HG02943 (cell line): ENCODE measurements around the gene NSD2.
"Not testable (repeated sequence)": the region's sequence is repeated elsewhere in the genome, so short reads cannot be mapped to it uniquely, and the experiment has no call there.

ENCODE experiments used
- ATAC-seq: cut with Tn5 transposase; IDR thresholded peaks from one replicate; pipeline ENCODE4 v1.9.1; 2021; ENCODE audit warnings: mild to moderate bottlenecking, low read depth, moderate library complexity; ENCODE audit not compliant: unreplicated experiment

NSD2 gene

DNA sequence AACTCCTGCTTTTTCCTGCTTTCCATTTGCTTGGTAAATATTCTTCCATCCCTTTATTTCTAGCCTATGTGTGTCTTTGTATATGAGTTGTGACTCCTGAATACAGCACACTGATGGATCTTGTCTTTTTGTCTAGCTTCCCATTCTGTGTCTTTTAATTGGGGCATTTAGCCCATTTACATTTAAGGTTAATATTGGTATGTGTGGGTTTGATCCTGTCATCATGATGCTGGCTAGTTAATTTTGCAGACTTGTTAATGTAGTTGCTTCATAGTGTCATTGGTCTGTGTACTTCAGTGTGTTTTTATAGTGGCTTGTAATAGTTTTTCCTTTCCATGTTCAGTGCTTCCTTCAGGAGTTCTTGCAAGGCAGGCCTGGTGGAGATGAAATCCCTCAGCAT is 160.0 kb downstream of the NSD2 start:
- not testable (repeated sequence) for ATAC-seq
